GM13977 (cell line): ENCODE results near the gene PSORS1C1.

Experiments
- DNase-seq: peaks from one replicate; pipeline ENCODE4 v3.0.0; 2012; ENCODE audit warnings: low spot score
- CTCF ChIP-seq: IDR thresholded peaks from 2 replicates; pipeline ENCODE4 v1.5.1; 2012; ENCODE audit warnings: mild to moderate bottlenecking, control low read depth; ENCODE audit not compliant: insufficient read depth; ENCODE audit errors: extremely low read depth, missing control alignments
- in situ Hi-C: fragments of 300-500 bp; cut with MboI; formaldehyde crosslinking; loops from one replicate; pipeline ENCODE4 v1.12.0; 2022; ENCODE audit warnings: low sequenced_read_pairs, low pct_unique_long_range_greater_than_20kb, mixed read lengths, inconsistent platforms; ENCODE audit not compliant: unreplicated experiment

PSORS1C1 gene

GRCh38 chr6:31094389-31094881 lies 20.2 kb upstream of the PSORS1C1 start:
- no peak for TF ChIP-seq CTCF
- no peak for DNase-seq
- in situ Hi-C loops, result no loop called here

GRCh38 chr6:31096215-31096614 lies 18.4 kb upstream of the PSORS1C1 start:
- in situ Hi-C loops, result no loop called here
- DNase-seq, result no peak
- TF ChIP-seq CTCF, result no peak

- in situ Hi-C loops, result no loop called here
- TF ChIP-seq CTCF, result no peak
These were observed 17.9 kb upstream of the PSORS1C1 start for GRCh38 chr6:31096656-31097055.

GRCh38 chr6:31098449-31098938 lies 16.1 kb upstream of the PSORS1C1 start:
- in situ Hi-C loops, result no loop called here
- TF ChIP-seq CTCF, result no peak
- DNase-seq, result no peak

More at GRCh38 chr6:31096656-31097055, 17.9 kb upstream of the PSORS1C1 start:
- DNase-seq, result no peak

- no peak for TF ChIP-seq CTCF
- in situ Hi-C loops, result no loop called here
- no peak for DNase-seq
These were observed 11.5 kb upstream of the PSORS1C1 start for GRCh38 chr6:31103136-31103535.

GRCh38 chr6:31107052-31107451 lies 7.5 kb upstream of the PSORS1C1 start:
- in situ Hi-C loops, result no loop called here
- DNase-seq, result no peak
- TF ChIP-seq CTCF, result no peak
